H1 (cell line): ENCODE measurements around the gene MAP3K14.

Source experiments
- BCL11A ChIP-seq, 2 experiments: IDR thresholded peaks; one replicate each; pipeline ENCODE4 v1.6.1; 2011; ENCODE audit warnings: low read depth in 2 of 2, low read length in 2 of 2, mild to moderate bottlenecking in 2 of 2
- TEAD4 ChIP-seq: IDR thresholded peaks from 2 replicates; pipeline ENCODE4 v1.6.1; 2012; ENCODE audit warnings: low read depth, low read length, inconsistent platforms, mixed read lengths
- TF ChIP-seq, protein P1 (sequence below), 3 experiments: IDR thresholded peaks; 1 replicate in 2 of 3; 2 replicates in 1 of 3; pipeline versions ENCODE4 v1.5.1 to v1.6.1; 2011; ENCODE audit warnings: low read length in 3 of 3, mild to moderate bottlenecking in 3 of 3, inconsistent platforms in 2 of 3, low read depth in 1 of 3, moderate library complexity in 1 of 3; ENCODE audit not compliant: insufficient read depth in 1 of 3; ENCODE audit errors: control extremely low read depth in 1 of 3

DNA sequence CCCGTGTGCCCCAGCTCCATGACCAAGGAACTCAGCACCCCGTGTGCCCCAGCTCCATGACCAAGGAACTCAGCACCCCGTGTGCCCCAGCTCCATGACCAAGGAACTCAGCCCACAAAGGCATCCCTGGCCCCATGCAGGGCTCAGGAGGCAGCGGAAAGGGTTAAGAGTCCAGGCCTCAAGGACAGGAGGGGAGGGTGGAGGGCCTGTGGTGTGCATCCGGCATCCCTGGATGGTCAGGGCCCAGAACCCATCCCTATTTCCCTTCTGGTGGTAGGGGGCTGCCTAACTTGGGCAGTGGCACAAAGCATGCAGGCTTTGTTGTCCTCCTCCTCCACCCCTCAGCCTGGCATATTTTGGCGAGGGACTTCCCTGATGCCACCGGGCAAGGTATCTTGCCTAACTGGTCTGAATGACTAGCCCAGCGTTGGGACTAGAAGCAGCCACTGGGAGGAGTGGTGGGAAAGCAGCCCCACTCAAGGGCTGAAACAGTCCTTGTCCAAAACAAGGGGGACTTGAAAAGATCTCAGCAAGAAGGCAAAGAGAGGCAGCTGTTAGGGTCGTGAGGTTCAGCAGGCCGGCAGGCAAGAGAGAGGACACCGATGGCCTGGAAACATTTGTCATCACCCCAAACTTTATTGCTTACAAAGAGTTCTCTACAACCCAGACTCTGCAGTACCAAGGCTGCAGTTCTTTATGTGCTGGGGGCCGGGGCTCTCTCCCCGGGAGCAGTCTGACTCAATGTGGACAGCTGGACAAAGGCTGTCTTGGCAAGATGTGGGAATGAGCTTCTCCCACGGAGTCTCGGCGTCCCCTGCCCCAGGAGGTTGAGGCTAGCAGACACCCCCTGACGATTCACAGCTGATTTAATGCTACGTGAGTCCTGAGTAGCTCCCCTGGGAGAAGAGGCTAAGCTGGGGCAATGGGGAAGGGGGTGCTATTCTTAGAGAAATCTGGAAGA is 54.0 kb downstream of the MAP3K14 start:
- TF ChIP-seq, protein P1, sequence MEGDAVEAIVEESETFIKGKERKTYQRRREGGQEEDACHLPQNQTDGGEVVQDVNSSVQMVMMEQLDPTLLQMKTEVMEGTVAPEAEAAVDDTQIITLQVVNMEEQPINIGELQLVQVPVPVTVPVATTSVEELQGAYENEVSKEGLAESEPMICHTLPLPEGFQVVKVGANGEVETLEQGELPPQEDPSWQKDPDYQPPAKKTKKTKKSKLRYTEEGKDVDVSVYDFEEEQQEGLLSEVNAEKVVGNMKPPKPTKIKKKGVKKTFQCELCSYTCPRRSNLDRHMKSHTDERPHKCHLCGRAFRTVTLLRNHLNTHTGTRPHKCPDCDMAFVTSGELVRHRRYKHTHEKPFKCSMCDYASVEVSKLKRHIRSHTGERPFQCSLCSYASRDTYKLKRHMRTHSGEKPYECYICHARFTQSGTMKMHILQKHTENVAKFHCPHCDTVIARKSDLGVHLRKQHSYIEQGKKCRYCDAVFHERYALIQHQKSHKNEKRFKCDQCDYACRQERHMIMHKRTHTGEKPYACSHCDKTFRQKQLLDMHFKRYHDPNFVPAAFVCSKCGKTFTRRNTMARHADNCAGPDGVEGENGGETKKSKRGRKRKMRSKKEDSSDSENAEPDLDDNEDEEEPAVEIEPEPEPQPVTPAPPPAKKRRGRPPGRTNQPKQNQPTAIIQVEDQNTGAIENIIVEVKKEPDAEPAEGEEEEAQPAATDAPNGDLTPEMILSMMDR (IDR thresholded peaks at IDR 0.05; ENCODE audit: control extremely low read depth in 1 of 3, insufficient read depth in 1 of 3, low read depth in 1 of 3, low read length in 3 of 3): peak in 1 of 3 experiments; percentile 10; a peak in 1 of 4 replicates
- TF ChIP-seq TEAD4: no peak
- TF ChIP-seq BCL11A (IDR thresholded peaks at IDR 0.05; ENCODE audit: low read depth in 2 of 2, low read length in 2 of 2): no peak
